ENCODE results near the gene ADAM12. TPM values are rescaled to one million over a fixed set of nuclear protein-coding genes. Genes with fewer than 3 reads are reported as not detected.

The ADAM12 gene
- total RNA-seq, 4 donors from 2014 or later: 0.26 to 1.6 (median 0.47) TPM; not detected in 1

- WGBS, 2 donors: 33 to 40% methylated on average over 4 of the region's 4 CpGs
- intact Hi-C loops (cut with DNase I; ENCODE audit: low total_unique reads): no loop called here
- TF ChIP-seq CTCF (IDR thresholded peaks at IDR 0.05) (no peak), POLR2A (IDR thresholded peaks at IDR 0.05) (no peak)
- DNase-seq (ENCODE audit: low spot score in 2 of 2): no peak
- H3K4me3 ChIP-seq (ENCODE audit: low read depth, poor library complexity, severe bottlenecking): no peak overlapping the region
Observed at GRCh38 chr10:126253611-126253998, 134.7 kb downstream of the ADAM12 start.

- WGBS, 2 donors: 31 to 32% methylated on average over 9 of the region's 9 CpGs
- intact Hi-C loops (cut with DNase I; ENCODE audit: low total_unique reads): no loop called here
- DNase-seq (ENCODE audit: low spot score in 2 of 2): no peak
- TF ChIP-seq POLR2A (IDR thresholded peaks at IDR 0.05): no peak
- TF ChIP-seq CTCF (IDR thresholded peaks at IDR 0.05): no peak
- no peak overlapping the region for H3K4me3 ChIP-seq (ENCODE audit: low read depth, poor library complexity, severe bottlenecking)
Observed at GRCh38 chr10:126252884-126253610, 135.2 kb downstream of the ADAM12 start.

- no peak overlapping the region for H3K4me3 ChIP-seq (ENCODE audit: low read depth, poor library complexity, severe bottlenecking)
- WGBS, 2 donors: 96 to 97% methylated on average over 1 of the region's 1 CpG
- intact Hi-C loops (cut with DNase I; ENCODE audit: low total_unique reads): no loop called here
- TF ChIP-seq POLR2A (IDR thresholded peaks at IDR 0.05): no peak
- TF ChIP-seq CTCF (IDR thresholded peaks at IDR 0.05): no peak
- DNase-seq (ENCODE audit: low spot score in 2 of 2): no peak
Observed at GRCh38 chr10:126251778-126252407, 136.4 kb downstream of the ADAM12 start.

GRCh38 chr10:126250527-126251310 lies 137.6 kb downstream of the ADAM12 start:
- DNase-seq (ENCODE audit: low spot score in 2 of 2): no peak
- TF ChIP-seq POLR2A (IDR thresholded peaks at IDR 0.05): no peak
- no peak for TF ChIP-seq CTCF (IDR thresholded peaks at IDR 0.05)
- intact Hi-C loops (cut with DNase I; ENCODE audit: low total_unique reads): no loop called here
- 71% methylated on average over 8 of the region's 8 CpGs for WGBS, 2 donors
- H3K4me3 ChIP-seq (ENCODE audit: low read depth, poor library complexity, severe bottlenecking): no peak overlapping the region

- intact Hi-C loops (cut with DNase I; ENCODE audit: low total_unique reads): no loop called here
- TF ChIP-seq CTCF (IDR thresholded peaks at IDR 0.05): no peak
- TF ChIP-seq POLR2A (IDR thresholded peaks at IDR 0.05): no peak
- WGBS, 2 donors: 93 to 96% methylated on average over 5 of the region's 5 CpGs
- DNase-seq (ENCODE audit: low spot score in 2 of 2): no peak
- no peak overlapping the region for H3K4me3 ChIP-seq (ENCODE audit: low read depth, poor library complexity, severe bottlenecking)
Observed at GRCh38 chr10:126250045-126250444, 138.2 kb downstream of the ADAM12 start.
